Measurements from ENCODE around the gene ONECUT3. TPM values are rescaled to one million over a fixed set of nuclear protein-coding genes. Genes with fewer than 3 reads are reported as not detected.

The ONECUT3 gene
- polyA plus RNA-seq, 1 donor, result 0.04 TPM

GRCh38 chr19:1739960-1740629 is 13.2 kb upstream of the ONECUT3 start:
- DNase-seq (ENCODE audit: low read depth), result no peak

GRCh38 chr19:1742989-1743696 is 10.2 kb upstream of the ONECUT3 start:
- no peak for DNase-seq (ENCODE audit: low read depth)

- no peak for DNase-seq (ENCODE audit: low read depth)
Observed at GRCh38 chr19:1744133-1744665, 9.1 kb upstream of the ONECUT3 start.

GRCh38 chr19:1744822-1745563 is 8.3 kb upstream of the ONECUT3 start:
- DNase-seq (ENCODE audit: low read depth), result no peak

GRCh38 chr19:1745589-1746031 is 7.7 kb upstream of the ONECUT3 start:
- no peak for DNase-seq (ENCODE audit: low read depth)

GRCh38 chr19:1746401-1747284 is 6.7 kb upstream of the ONECUT3 start:
- no peak for DNase-seq (ENCODE audit: low read depth)

- DNase-seq (ENCODE audit: low read depth), result no peak
Observed at GRCh38 chr19:1747285-1748114, 5.8 kb upstream of the ONECUT3 start.

- no peak for DNase-seq (ENCODE audit: low read depth)
Observed at GRCh38 chr19:1748115-1748872, 5.0 kb upstream of the ONECUT3 start.

GRCh38 chr19:1748873-1749341 is 4.4 kb upstream of the ONECUT3 start:
- DNase-seq (ENCODE audit: low read depth), result no peak

GRCh38 chr19:1749373-1750342 is 3.6 kb upstream of the ONECUT3 start:
- no peak for DNase-seq (ENCODE audit: low read depth)

GRCh38 chr19:1750343-1751021 is 2.8 kb upstream of the ONECUT3 start:
- DNase-seq (ENCODE audit: low read depth), result no peak

- DNase-seq (ENCODE audit: low read depth), result no peak
Observed at GRCh38 chr19:1751367-1752008, 1.8 kb upstream of the ONECUT3 start.

GRCh38 chr19:1752009-1752756 is 1.1 kb upstream of the ONECUT3 start:
- no peak for DNase-seq (ENCODE audit: low read depth)

- no peak for DNase-seq (ENCODE audit: low read depth)
Observed at GRCh38 chr19:1754018-1754635, 821 bp downstream of the ONECUT3 start.

- DNase-seq (ENCODE audit: low read depth), result no peak
Observed at GRCh38 chr19:1754636-1755466, 1.5 kb downstream of the ONECUT3 start.
